NCI-H1092 treated with DMSO at 0.1 percent for 48 hours (cell line): ENCODE results near the gene MCCC2.
"Not testable (repeated sequence)": the region's sequence is repeated elsewhere in the genome, so short reads cannot be mapped to it uniquely, and the experiment has no call there.

Experiments used
- DNase-seq: peaks from one replicate; lab custom pipeline; 2025; lab: John Stamatoyannopoulos, UW

The MCCC2 gene

GRCh38 chr5:71597001-71597400 lies 9.9 kb downstream of the MCCC2 start:
- DNase-seq, result no peak

GRCh38 chr5:71600783-71601182 lies 13.6 kb downstream of the MCCC2 start:
- DNase-seq, result no peak

GRCh38 chr5:71601222-71602026 lies 14.3 kb downstream of the MCCC2 start:
- no peak for DNase-seq

- not testable (repeated sequence) for DNase-seq
These were observed 22.8 kb downstream of the MCCC2 start for GRCh38 chr5:71609916-71610315.

DNA sequence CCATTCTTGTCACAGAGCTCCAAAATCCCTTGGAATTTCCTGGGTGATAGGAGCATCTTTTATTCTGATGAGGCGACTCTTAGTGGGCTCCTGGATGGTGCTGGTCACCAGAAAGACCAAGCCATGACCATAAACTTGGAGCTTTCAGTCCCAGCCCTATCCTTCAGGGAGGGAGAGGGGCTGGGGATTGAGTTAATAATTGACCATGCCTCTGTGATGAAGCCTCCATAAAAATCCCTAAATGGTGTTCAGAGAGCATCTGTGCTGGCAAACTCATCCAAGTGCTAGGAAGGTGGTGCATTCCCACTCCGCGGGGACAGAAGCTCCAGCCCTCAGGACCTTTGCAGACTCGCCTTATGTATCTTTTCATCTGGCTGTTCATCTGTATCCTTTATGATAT lies 28.7 kb downstream of the MCCC2 start:
- DNase-seq, result no peak

- no peak for DNase-seq
These were observed 33.5 kb downstream of the MCCC2 start for GRCh38 chr5:71620630-71621029.

GRCh38 chr5:71621268-71621667 lies 34.1 kb downstream of the MCCC2 start:
- DNase-seq, result no peak

- no peak for DNase-seq
These were observed 34.6 kb downstream of the MCCC2 start for GRCh38 chr5:71621741-71622140.

GRCh38 chr5:71623221-71623794 lies 36.2 kb downstream of the MCCC2 start:
- DNase-seq, result no peak

- DNase-seq, result no peak
These were observed 42.8 kb downstream of the MCCC2 start for GRCh38 chr5:71629950-71630349.

DNA sequence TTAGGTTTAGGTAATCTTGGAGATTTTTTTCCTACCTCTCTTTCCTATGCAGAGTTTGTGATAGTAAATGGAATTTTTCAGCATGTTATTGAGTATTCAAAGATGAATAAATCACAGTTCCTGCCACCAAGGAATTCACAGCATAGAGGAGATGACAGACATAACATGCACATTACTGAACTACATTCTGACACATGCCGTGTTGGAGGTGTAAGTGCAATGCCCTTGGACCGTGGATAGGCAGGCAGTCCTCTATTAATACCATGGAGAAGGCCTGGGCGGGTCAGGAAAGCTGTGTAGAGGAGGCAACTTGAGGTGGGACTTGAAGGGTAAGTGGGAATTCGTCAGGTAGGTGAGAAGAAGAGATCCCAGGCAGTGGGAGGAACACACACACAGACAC lies 43.9 kb downstream of the MCCC2 start:
- DNase-seq, result no peak

GRCh38 chr5:71632168-71632567 lies 45.0 kb downstream of the MCCC2 start:
- DNase-seq, result no peak

- DNase-seq, result no peak
These were observed 46.4 kb downstream of the MCCC2 start for GRCh38 chr5:71633255-71634155.

DNA sequence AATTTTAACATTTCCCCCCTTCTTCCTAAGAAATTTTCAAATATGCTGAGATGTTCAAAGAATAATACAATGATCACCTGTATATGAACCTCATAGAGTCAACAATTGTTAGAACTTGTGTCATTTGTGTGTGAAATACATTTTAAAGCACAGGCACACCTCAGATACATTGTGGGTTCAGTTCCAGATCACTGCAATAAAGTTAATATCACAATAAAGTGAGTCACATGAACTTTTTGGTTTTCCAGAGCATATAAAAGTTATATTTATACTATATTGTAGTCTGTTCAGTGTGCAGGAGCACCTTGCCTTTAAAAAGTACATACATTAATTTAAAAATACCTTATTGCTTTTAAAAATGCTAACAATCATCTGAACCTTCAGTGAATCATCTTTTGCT lies 50.0 kb downstream of the MCCC2 start:
- DNase-seq, result no peak

- no peak for DNase-seq
These were observed 53.3 kb downstream of the MCCC2 start for GRCh38 chr5:71640408-71640807.

- no peak for DNase-seq
These were observed 57.9 kb downstream of the MCCC2 start for GRCh38 chr5:71645030-71645429.

DNA sequence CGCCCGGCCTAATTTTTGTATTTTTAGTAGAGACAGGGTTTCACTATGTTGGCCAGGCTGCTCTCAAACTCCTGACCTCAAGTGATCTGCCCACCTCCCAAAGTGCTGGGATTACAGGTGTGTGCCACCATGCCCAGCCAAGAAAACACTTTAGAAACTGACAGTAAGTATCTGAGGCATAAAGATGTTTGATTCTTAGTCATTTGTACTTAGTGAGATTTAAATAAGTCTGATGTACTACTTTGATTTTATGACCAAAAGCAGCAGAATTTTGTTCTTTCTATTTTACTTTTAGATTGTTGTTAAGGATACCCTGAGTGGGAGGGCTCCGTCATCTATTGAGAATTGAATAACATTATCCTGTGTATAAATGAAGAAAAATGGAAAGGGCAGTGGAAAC lies 63.8 kb downstream of the MCCC2 start:
- DNase-seq, result not testable (repeated sequence)

DNA sequence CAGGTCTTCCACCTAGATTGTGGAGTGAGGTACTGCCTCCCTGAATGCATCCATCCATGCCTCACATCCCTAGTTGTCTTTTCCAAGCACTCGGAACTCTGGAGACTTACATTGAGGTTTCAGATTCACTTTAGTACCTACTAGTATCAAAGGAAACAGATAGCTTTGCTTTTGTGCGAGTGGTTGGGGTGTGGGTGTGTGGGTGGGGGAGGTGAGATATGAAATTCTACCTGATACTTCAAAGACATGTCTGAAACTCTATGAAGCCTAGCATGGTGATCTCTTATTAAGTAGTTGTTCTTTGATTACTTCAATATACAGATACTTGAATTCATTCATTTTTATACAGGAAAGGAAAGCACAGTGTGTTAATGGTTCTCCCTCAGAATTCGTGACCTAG lies 64.4 kb downstream of the MCCC2 start:
- DNase-seq, result no peak

DNA sequence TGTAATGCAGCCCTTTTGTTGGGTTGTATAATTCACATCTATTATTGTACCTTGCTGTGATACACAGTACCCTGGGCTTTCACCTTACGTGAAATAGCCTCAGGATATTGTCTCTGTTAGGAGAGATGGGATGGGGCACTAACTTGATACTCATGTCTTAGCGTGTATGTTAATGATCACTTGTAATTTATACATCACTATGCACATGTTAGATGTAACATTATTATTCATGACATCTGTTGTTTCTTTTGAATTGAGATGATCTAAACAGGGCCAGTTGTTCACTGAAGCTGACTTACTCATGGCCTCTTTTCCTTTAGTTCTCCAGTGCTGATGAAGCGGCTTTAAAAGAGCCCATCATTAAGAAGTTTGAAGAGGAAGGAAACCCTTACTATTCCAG lies 65.2 kb downstream of the MCCC2 start:
- DNase-seq, result no peak

- no peak for DNase-seq
These were observed 65.8 kb downstream of the MCCC2 start for GRCh38 chr5:71652803-71653543.

- no peak for DNase-seq
These were observed 71.9 kb downstream of the MCCC2 start for GRCh38 chr5:71658916-71659662.
